ENCODE data around the gene DHX57.

DHX57 gene, protein sequence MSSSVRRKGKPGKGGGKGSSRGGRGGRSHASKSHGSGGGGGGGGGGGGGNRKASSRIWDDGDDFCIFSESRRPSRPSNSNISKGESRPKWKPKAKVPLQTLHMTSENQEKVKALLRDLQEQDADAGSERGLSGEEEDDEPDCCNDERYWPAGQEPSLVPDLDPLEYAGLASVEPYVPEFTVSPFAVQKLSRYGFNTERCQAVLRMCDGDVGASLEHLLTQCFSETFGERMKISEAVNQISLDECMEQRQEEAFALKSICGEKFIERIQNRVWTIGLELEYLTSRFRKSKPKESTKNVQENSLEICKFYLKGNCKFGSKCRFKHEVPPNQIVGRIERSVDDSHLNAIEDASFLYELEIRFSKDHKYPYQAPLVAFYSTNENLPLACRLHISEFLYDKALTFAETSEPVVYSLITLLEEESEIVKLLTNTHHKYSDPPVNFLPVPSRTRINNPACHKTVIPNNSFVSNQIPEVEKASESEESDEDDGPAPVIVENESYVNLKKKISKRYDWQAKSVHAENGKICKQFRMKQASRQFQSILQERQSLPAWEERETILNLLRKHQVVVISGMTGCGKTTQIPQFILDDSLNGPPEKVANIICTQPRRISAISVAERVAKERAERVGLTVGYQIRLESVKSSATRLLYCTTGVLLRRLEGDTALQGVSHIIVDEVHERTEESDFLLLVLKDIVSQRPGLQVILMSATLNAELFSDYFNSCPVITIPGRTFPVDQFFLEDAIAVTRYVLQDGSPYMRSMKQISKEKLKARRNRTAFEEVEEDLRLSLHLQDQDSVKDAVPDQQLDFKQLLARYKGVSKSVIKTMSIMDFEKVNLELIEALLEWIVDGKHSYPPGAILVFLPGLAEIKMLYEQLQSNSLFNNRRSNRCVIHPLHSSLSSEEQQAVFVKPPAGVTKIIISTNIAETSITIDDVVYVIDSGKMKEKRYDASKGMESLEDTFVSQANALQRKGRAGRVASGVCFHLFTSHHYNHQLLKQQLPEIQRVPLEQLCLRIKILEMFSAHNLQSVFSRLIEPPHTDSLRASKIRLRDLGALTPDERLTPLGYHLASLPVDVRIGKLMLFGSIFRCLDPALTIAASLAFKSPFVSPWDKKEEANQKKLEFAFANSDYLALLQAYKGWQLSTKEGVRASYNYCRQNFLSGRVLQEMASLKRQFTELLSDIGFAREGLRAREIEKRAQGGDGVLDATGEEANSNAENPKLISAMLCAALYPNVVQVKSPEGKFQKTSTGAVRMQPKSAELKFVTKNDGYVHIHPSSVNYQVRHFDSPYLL (N-terminal part only)

GRCh38 chr2:38875576-38876367 lies at the start of gene DHX57, which contains the start of gene MORN2:
Gene DHX57 (minus strand): TSS chr2:38875934. CDS start chr2:38868405, 7,529 bp downstream.
Gene MORN2 (plus strand): TSS chr2:38875976.
- H3K9ac ChIP-seq (ENCODE audit: low read length): peak within 1 kb of the TSS; percentile 70
- H3K36me3 ChIP-seq (ENCODE audit: insufficient read depth, low read length): peaks cover under 1% of the 10 kb centered on the region
- H3K9me3 ChIP-seq (ENCODE audit: low read length): no peaks in the 10 kb centered on the region
- peak within 1 kb of the TSS; percentile 68 for H3K27ac ChIP-seq (ENCODE audit: low read depth, low read length)
- peaks cover 13% of the 10 kb centered on the region for H3K4me1 ChIP-seq (ENCODE audit: insufficient read depth, low read length)
- H3K4me3 ChIP-seq (ENCODE audit: low read depth in 1 of 2, low read length in 2 of 2): peak within 1 kb of the TSS; percentile 48 to 97
- no peaks in the 10 kb centered on the region for H3K27me3 ChIP-seq (ENCODE audit: control insufficient read depth in 1 of 2, insufficient read depth in 2 of 2, low read length in 2 of 2)

DNA sequence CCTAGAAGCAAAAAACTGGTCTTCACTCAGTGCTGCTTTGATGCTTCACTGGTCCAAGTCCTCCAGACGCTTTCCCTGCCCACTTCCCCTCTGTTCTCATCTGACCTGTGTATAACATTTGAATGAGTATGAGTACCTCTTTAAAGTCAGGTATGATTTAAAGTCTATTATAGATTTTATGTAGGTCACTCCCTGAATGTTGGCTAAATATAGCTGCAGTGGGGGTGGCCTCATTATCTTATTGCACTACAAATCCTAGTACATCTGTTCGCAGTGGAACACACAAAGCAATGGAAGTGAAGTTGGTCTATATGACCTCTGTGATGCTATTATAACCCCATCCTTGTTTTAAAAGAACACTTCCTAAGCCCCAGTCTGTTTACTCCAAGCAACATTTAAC lies 47.2 kb upstream of the DHX57 start:
- no peaks in the 10 kb centered on the region for H3K4me1 ChIP-seq (ENCODE audit: insufficient read depth, low read length)
- no peaks in the 10 kb centered on the region for H3K27me3 ChIP-seq (ENCODE audit: control insufficient read depth in 1 of 2, insufficient read depth in 2 of 2, low read length in 2 of 2)
- no peaks in the 10 kb centered on the region for H3K9me3 ChIP-seq (ENCODE audit: low read length)
- no peaks in the 10 kb centered on the region for H3K36me3 ChIP-seq (ENCODE audit: insufficient read depth, low read length)
- H3K4me3 ChIP-seq (ENCODE audit: low read depth in 1 of 2, low read length in 2 of 2): no peak overlapping the region
- no peak overlapping the region for H3K27ac ChIP-seq (ENCODE audit: low read depth, low read length)
- no peak overlapping the region for H3K9ac ChIP-seq (ENCODE audit: low read length)

- Histone ChIP-seq H3K36me3 (ENCODE audit: insufficient read depth, low read length) (no peaks in the 10 kb centered on the region), H3K9me3 (ENCODE audit: low read length) (no peaks in the 10 kb centered on the region), H3K27ac (ENCODE audit: low read depth, low read length) (no peak overlapping the region)
Observed at GRCh38 chr2:38922389-38922788, 46.7 kb upstream of the DHX57 start.

GRCh38 chr2:38912619-38913018 lies 36.9 kb upstream of the DHX57 start:
- Histone ChIP-seq H3K4me1 (ENCODE audit: insufficient read depth, low read length) (no peaks in the 10 kb centered on the region), H3K27me3 (ENCODE audit: control insufficient read depth in 1 of 2, insufficient read depth in 2 of 2, low read length in 2 of 2) (no peaks in the 10 kb centered on the region), H3K9ac (ENCODE audit: low read length) (no peak overlapping the region), H3K27ac (ENCODE audit: low read depth, low read length) (no peak overlapping the region), H3K36me3 (ENCODE audit: insufficient read depth, low read length) (no peaks in the 10 kb centered on the region), H3K9me3 (ENCODE audit: low read length) (no peaks in the 10 kb centered on the region), H3K4me3 (ENCODE audit: low read depth in 1 of 2, low read length in 2 of 2) (no peak overlapping the region)

More at GRCh38 chr2:38922389-38922788, 46.7 kb upstream of the DHX57 start:
- Histone ChIP-seq H3K9ac (ENCODE audit: low read length) (no peak overlapping the region), H3K27me3 (ENCODE audit: control insufficient read depth in 1 of 2, insufficient read depth in 2 of 2, low read length in 2 of 2) (no peaks in the 10 kb centered on the region), H3K4me3 (ENCODE audit: low read depth in 1 of 2, low read length in 2 of 2) (no peak overlapping the region), H3K4me1 (ENCODE audit: insufficient read depth, low read length) (no peaks in the 10 kb centered on the region)

DNA sequence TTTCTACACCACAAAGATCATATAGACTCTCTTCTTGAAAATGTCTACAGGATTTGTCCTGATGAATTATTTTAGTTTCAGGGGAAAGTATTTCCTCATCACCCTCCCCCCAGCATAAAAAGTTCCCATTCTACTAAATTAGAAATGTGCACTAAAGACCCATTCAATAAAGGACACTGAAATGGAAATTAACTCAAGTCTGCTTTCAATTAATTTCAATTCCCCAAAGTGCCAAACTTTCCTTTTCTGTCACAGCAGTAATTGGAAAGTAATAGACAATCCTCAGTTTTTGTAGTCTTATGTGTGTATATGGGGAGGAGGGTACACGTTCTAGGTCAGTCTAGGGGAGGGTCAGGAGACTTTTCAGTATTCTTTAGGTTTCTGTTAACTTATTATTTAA lies 35.5 kb upstream of the DHX57 start:
- Histone ChIP-seq H3K36me3 (ENCODE audit: insufficient read depth, low read length) (no peaks in the 10 kb centered on the region), H3K4me1 (ENCODE audit: insufficient read depth, low read length) (no peaks in the 10 kb centered on the region), H3K9me3 (ENCODE audit: low read length) (no peaks in the 10 kb centered on the region), H3K27ac (ENCODE audit: low read depth, low read length) (no peak overlapping the region), H3K4me3 (ENCODE audit: low read depth in 1 of 2, low read length in 2 of 2) (no peak overlapping the region), H3K9ac (ENCODE audit: low read length) (no peak overlapping the region), H3K27me3 (ENCODE audit: control insufficient read depth in 1 of 2, insufficient read depth in 2 of 2, low read length in 2 of 2) (no peaks in the 10 kb centered on the region)

DNA sequence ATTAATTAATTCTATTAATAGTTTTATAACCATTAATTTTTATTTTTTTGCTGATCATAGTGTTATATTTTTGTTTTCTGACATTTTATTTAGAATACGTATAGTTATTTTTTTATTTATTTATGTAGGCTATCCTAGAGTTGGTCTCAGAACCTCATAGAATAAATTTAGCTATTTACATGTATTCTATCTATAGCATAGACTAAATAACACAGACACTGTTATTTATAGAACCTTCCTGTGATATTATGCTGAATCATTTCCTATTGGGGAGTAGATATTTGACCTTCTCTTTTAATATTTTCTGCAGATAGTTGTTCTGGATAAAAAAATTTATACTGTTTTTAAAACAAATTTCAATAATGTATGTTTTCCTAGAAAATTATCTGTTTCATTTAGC lies 34.1 kb upstream of the DHX57 start:
- H3K36me3 ChIP-seq (ENCODE audit: insufficient read depth, low read length): no peaks in the 10 kb centered on the region
- no peak overlapping the region for H3K27ac ChIP-seq (ENCODE audit: low read depth, low read length)
- no peak overlapping the region for H3K4me3 ChIP-seq (ENCODE audit: low read depth in 1 of 2, low read length in 2 of 2)
- no peaks in the 10 kb centered on the region for H3K27me3 ChIP-seq (ENCODE audit: control insufficient read depth in 1 of 2, insufficient read depth in 2 of 2, low read length in 2 of 2)
- no peaks in the 10 kb centered on the region for H3K9me3 ChIP-seq (ENCODE audit: low read length)
- no peaks in the 10 kb centered on the region for H3K4me1 ChIP-seq (ENCODE audit: insufficient read depth, low read length)
- H3K9ac ChIP-seq (ENCODE audit: low read length): no peak overlapping the region

GRCh38 chr2:38907743-38908562 lies 32.2 kb upstream of the DHX57 start:
- H3K27ac ChIP-seq (ENCODE audit: low read depth, low read length): no peak overlapping the region
- no peaks in the 10 kb centered on the region for H3K9me3 ChIP-seq (ENCODE audit: low read length)
- H3K27me3 ChIP-seq (ENCODE audit: control insufficient read depth in 1 of 2, insufficient read depth in 2 of 2, low read length in 2 of 2): no peaks in the 10 kb centered on the region
- no peak overlapping the region for H3K9ac ChIP-seq (ENCODE audit: low read length)
- H3K36me3 ChIP-seq (ENCODE audit: insufficient read depth, low read length): no peaks in the 10 kb centered on the region
- no peak overlapping the region for H3K4me3 ChIP-seq (ENCODE audit: low read depth in 1 of 2, low read length in 2 of 2)
- H3K4me1 ChIP-seq (ENCODE audit: insufficient read depth, low read length): no peaks in the 10 kb centered on the region

DNA sequence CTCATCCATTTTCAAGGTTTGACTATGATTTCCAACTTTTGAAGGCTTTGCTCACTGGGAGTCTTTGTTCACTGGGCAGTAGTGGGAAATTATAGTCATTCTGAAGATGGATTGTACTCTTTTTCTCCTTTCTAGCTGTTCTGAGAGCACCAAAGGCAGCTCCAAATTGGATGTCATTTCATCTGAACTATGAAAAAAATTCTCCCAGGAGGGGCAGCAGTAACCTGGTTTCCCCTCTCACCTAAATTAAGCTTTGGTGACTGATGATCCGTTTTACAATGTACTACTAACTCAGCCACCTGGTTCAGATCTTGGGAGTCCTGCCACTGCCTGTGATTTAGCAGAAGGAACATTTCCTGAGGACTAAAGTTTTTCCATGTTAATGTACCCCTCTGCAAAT lies 31.5 kb upstream of the DHX57 start:
- H3K4me1 ChIP-seq (ENCODE audit: insufficient read depth, low read length): no peaks in the 10 kb centered on the region
- no peak overlapping the region for H3K9ac ChIP-seq (ENCODE audit: low read length)
- H3K4me3 ChIP-seq (ENCODE audit: low read depth in 1 of 2, low read length in 2 of 2): no peak overlapping the region
- H3K9me3 ChIP-seq (ENCODE audit: low read length): no peaks in the 10 kb centered on the region
- H3K27me3 ChIP-seq (ENCODE audit: control insufficient read depth in 1 of 2, insufficient read depth in 2 of 2, low read length in 2 of 2): no peaks in the 10 kb centered on the region
- no peaks in the 10 kb centered on the region for H3K36me3 ChIP-seq (ENCODE audit: insufficient read depth, low read length)
- H3K27ac ChIP-seq (ENCODE audit: low read depth, low read length): no peak overlapping the region

- no peaks in the 10 kb centered on the region for H3K36me3 ChIP-seq (ENCODE audit: insufficient read depth, low read length)
- H3K9ac ChIP-seq (ENCODE audit: low read length): no peak overlapping the region
- H3K27me3 ChIP-seq (ENCODE audit: control insufficient read depth in 1 of 2, insufficient read depth in 2 of 2, low read length in 2 of 2): no peaks in the 10 kb centered on the region
- no peaks in the 10 kb centered on the region for H3K9me3 ChIP-seq (ENCODE audit: low read length)
- no peaks in the 10 kb centered on the region for H3K4me1 ChIP-seq (ENCODE audit: insufficient read depth, low read length)
- H3K4me3 ChIP-seq (ENCODE audit: low read depth in 1 of 2, low read length in 2 of 2): no peak overlapping the region
- H3K27ac ChIP-seq (ENCODE audit: low read depth, low read length): no peak overlapping the region
Observed at GRCh38 chr2:38905251-38905650, 29.5 kb upstream of the DHX57 start.

DNA sequence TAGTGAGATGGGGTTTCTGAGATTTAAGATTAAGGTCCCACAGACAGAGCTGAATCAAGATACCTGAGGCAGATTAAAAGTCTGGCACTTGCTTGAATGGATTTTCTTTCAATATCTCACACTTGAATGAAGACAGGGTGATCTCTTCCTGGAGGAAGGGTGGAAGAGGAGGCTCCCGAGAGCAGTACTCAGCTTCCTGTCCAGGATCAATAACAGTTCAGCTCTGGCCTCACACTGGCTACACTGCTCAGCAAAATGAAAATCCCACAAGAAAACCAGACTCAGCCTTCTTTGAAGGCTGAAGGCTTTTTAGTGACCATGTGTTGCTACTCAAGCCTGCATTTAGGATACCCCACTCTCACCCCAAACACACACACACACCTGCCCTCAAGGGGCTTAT lies 25.0 kb upstream of the DHX57 start:
- Histone ChIP-seq H3K27me3 (ENCODE audit: control insufficient read depth in 1 of 2, insufficient read depth in 2 of 2, low read length in 2 of 2) (no peaks in the 10 kb centered on the region), H3K9ac (ENCODE audit: low read length) (no peak overlapping the region), H3K4me3 (ENCODE audit: low read depth in 1 of 2, low read length in 2 of 2) (no peak overlapping the region), H3K9me3 (ENCODE audit: low read length) (no peaks in the 10 kb centered on the region), H3K36me3 (ENCODE audit: insufficient read depth, low read length) (no peaks in the 10 kb centered on the region), H3K27ac (ENCODE audit: low read depth, low read length) (no peak overlapping the region), H3K4me1 (ENCODE audit: insufficient read depth, low read length) (no peaks in the 10 kb centered on the region)
